GM23338 (cell line): ENCODE data around the gene MDN1. TPM values are rescaled to one million over a fixed set of nuclear protein-coding genes. Genes with fewer than 3 reads are reported as not detected.
A peak's percentile ranks its signal among the peaks of the same experiment; 100 is the strongest.

ENCODE experiments used
- ATAC-seq: fragments of 200-7000 bp; cut with Tn5 transposase; 3 replicates; pipeline ENCODE4 v1.9.1; 2020
- DNase-seq: peaks from one replicate; pipeline ENCODE4 v3.0.0-alpha.2; 2015; ENCODE audit warnings: low spot score
- H2AFZ ChIP-seq: fragments of 200-600 bp; sonication (generic); 2 replicates; pipeline ENCODE4 v1.8.0; 2016; ENCODE audit warnings: antibody characterized with exemption, mild to moderate bottlenecking, moderate library complexity
- H3F3A ChIP-seq: fragments of 200-600 bp; sonication (generic); replicated peaks from 2 replicates; pipeline ENCODE4 v1.8.0; 2017; ENCODE audit warnings: antibody characterized with exemption, mixed run types, low read depth
- H3K27ac ChIP-seq: fragments of 200-600 bp; sonication (generic); 2 replicates; pipeline ENCODE4 v1.6.1; 2016; ENCODE audit warnings: low read depth
- H3K27me3 ChIP-seq: fragments of 200-600 bp; sonication (generic); 2 replicates; pipeline ENCODE4 v1.8.0; 2016; ENCODE audit warnings: mild to moderate bottlenecking, mixed run types, moderate library complexity; ENCODE audit not compliant: insufficient read depth
- H3K36me3 ChIP-seq: fragments of 200-600 bp; sonication (generic); 2 replicates; pipeline ENCODE4 v1.8.0; 2016; ENCODE audit warnings: mild to moderate bottlenecking; ENCODE audit not compliant: insufficient read depth
- H3K4me1 ChIP-seq: fragments of 200-600 bp; sonication (generic); 2 replicates; pipeline ENCODE4 v1.8.0; 2016; ENCODE audit warnings: mild to moderate bottlenecking, moderate library complexity; ENCODE audit not compliant: insufficient read depth
- H3K4me2 ChIP-seq: fragments of 200-600 bp; sonication (generic); 2 replicates; pipeline ENCODE4 v1.7.1; 2017; ENCODE audit warnings: mixed run types
- H3K4me3 ChIP-seq: fragments of 200-600 bp; sonication (generic); 2 replicates; pipeline ENCODE4 v1.6.1; 2016; ENCODE audit warnings: mixed run types
- H3K79me2 ChIP-seq: fragments of 200-600 bp; sonication (generic); replicated peaks from 2 replicates; pipeline ENCODE4 v1.8.0; 2017; ENCODE audit warnings: mild to moderate bottlenecking; ENCODE audit not compliant: insufficient read depth
- H3K9me2 ChIP-seq: fragments of 200-600 bp; sonication (generic); 2 replicates; pipeline ENCODE4 v1.8.0; 2017; ENCODE audit not compliant: insufficient read depth
- H4K20me1 ChIP-seq: fragments of 200-600 bp; sonication (generic); replicated peaks from 2 replicates; pipeline ENCODE4 v1.8.0; 2017; ENCODE audit warnings: mild to moderate bottlenecking; ENCODE audit not compliant: insufficient read depth
- H3K27ac Mint-ChIP-seq: 2 replicates; pipeline ENCODE4 v1.8.0; 2020; ENCODE audit warnings: inconsistent platforms, mild to moderate bottlenecking, moderate library complexity, mixed read lengths
- H3K27me3 Mint-ChIP-seq: 3 replicates; pipeline ENCODE4 v1.8.0; 2022; ENCODE audit warnings: low read depth, mild to moderate bottlenecking, moderate library complexity, mixed read lengths, inconsistent platforms; ENCODE audit not compliant: insufficient read depth, poor library complexity
- H3K36me3 Mint-ChIP-seq: 3 replicates; pipeline ENCODE4 v1.8.0; 2021; ENCODE audit warnings: low read depth, mild to moderate bottlenecking, inconsistent platforms, moderate library complexity, mixed read lengths
- H3K4me1 Mint-ChIP-seq: 3 replicates; pipeline ENCODE4 v1.8.0; 2020; ENCODE audit warnings: mild to moderate bottlenecking, inconsistent platforms, mixed read lengths
- H3K4me3 Mint-ChIP-seq: 3 replicates; pipeline ENCODE4 v1.8.0; 2021; ENCODE audit warnings: moderate library complexity, mild to moderate bottlenecking, inconsistent platforms, mixed read lengths
- H3K9me3 Mint-ChIP-seq: 3 replicates; pipeline ENCODE4 v1.8.0; 2020; ENCODE audit warnings: moderate library complexity, mild to moderate bottlenecking, inconsistent platforms, mixed read lengths
- CREB1 ChIP-seq: fragments of 250-450 bp; sonication (Bioruptor Pico); IDR thresholded peaks from 2 replicates; pipeline ENCODE4 v1.5.0; 2020; ENCODE audit warnings: low read depth, mild to moderate bottlenecking, moderate library complexity
- CTCF ChIP-seq, 2 experiments: fragments of 200-600 bp in 1 of 2; sonication (generic) in 1 of 2; conservative IDR thresholded peaks; 2 replicates each; pipeline versions ENCODE4 v1.5.1 to v1.6.1; 2016 to 2017; ENCODE audit warnings: antibody characterized with exemption in 2 of 2, low read depth in 2 of 2, mild to moderate bottlenecking in 2 of 2, moderate library complexity in 1 of 2
- EZH2 ChIP-seq: fragments of 200-600 bp; sonication (generic); IDR thresholded peaks from one replicate; pipeline ENCODE4 v1.8.0; 2017; ENCODE audit warnings: antibody characterized with exemption, mild to moderate bottlenecking, low read depth; ENCODE audit not compliant: unreplicated experiment
- EZH2phosphoT487 ChIP-seq: fragments of 200-600 bp; sonication (generic); IDR thresholded peaks from one replicate; pipeline ENCODE4 v1.8.1; 2018; ENCODE audit warnings: antibody characterized with exemption; ENCODE audit not compliant: unreplicated experiment
- JUNB ChIP-seq: IDR thresholded peaks from one replicate; pipeline ENCODE4 v1.6.1; 2016; ENCODE audit warnings: antibody characterized with exemption; ENCODE audit not compliant: unreplicated experiment
- NANOG ChIP-seq: IDR thresholded peaks from 2 replicates; pipeline ENCODE4 v1.6.1; 2016; ENCODE audit warnings: antibody characterized with exemption, borderline replicate concordance
- POLR2AphosphoS5 ChIP-seq: IDR thresholded peaks from 2 replicates; pipeline ENCODE4 v1.6.1; 2016; ENCODE audit warnings: antibody characterized with exemption, low read depth
- STAT1 ChIP-seq: IDR thresholded peaks from one replicate; pipeline ENCODE4 v1.6.1; 2016; ENCODE audit warnings: antibody characterized with exemption; ENCODE audit not compliant: unreplicated experiment
- ZNF114 ChIP-seq: fragments of 250-450 bp; sonication (Bioruptor Pico); IDR thresholded peaks from 2 replicates; pipeline ENCODE4 v1.5.0; 2020; ENCODE audit warnings: mild to moderate bottlenecking, moderate library complexity
- ZNF331 ChIP-seq: fragments of 250-450 bp; sonication (Bioruptor Pico); IDR thresholded peaks from 2 replicates; pipeline ENCODE4 v1.5.0; 2020; ENCODE audit warnings: low read depth, mild to moderate bottlenecking, moderate library complexity
- ZNF462 ChIP-seq: fragments of 250-450 bp; sonication (Bioruptor Pico); IDR thresholded peaks from 2 replicates; pipeline ENCODE4 v1.5.0; 2020; ENCODE audit warnings: mild to moderate bottlenecking, moderate library complexity
- polyA plus RNA-seq: library from polyadenylated mRNA; unstranded; fragments of >200 nt; fragmentation: Nextera tagmentation; extraction: Ambion mirVana; gene quantifications from 2 replicates; pipeline ENCODE4 v1.2.1, GENCODE V29; 2016
- total RNA-seq: library from RNA; depleted of rRNA; stranded (reverse); fragments of >200 nt; shearing (Covaris generic); gene quantifications from 2 replicates; pipeline ENCODE4 v1.2.3, GENCODE V29; 2014
- TF ChIP-seq, protein P1 (sequence below): IDR thresholded peaks from 2 replicates; pipeline ENCODE4 v1.6.1; 2016; ENCODE audit warnings: antibody characterized with exemption
- TF ChIP-seq, protein P2 (sequence below): IDR thresholded peaks from one replicate; pipeline ENCODE4 v1.6.1; 2018; ENCODE audit warnings: antibody characterized with exemption; ENCODE audit not compliant: unreplicated experiment

The MDN1 gene
- total and polyA plus RNA-seq, 2 experiments from 2014 or later = 165 to 217 TPM

GRCh38 chr6:89749918-89750317 is 69.7 kb downstream of the MDN1 start:
- Histone ChIP-seq H3K9me2 (no peaks in the 10 kb centered on the region), H3K27ac (peak overlapping the region; percentile 70), H2AFZ (no peak overlapping the region), H3K4me3 (no peak overlapping the region), H3K27me3 (no peaks in the 10 kb centered on the region), H4K20me1 (peaks cover 16% of the 10 kb centered on the region), H3K4me2 (no peak overlapping the region), H3K36me3 (peaks cover 79% of the 10 kb centered on the region), H3K4me1 (no peaks in the 10 kb centered on the region), H3K79me2 (peaks cover 2% of the 10 kb centered on the region; the same call in 1 of the 2 replicates), H3F3A (peaks cover 11% of the 10 kb centered on the region; the same call in 1 of the 2 replicates)
- Mint-ChIP-seq H3K4me3 (no peak overlapping the region), H3K4me1 (no peaks in the 10 kb centered on the region; the same call in 2 of the 3 replicates), H3K27ac (peak overlapping the region; percentile 1; the same call in 1 of the 2 replicates), H3K27me3 (no peaks in the 10 kb centered on the region), H3K9me3 (no peaks in the 10 kb centered on the region), H3K36me3 (peaks cover 91% of the 10 kb centered on the region)
- DNase-seq = no peak
- TF ChIP-seq ZNF462 (no peak), JUNB (no peak), ZNF114 (no peak), ZNF331 (CRISPR knock-in tag) (no peak), CTCF (conservative IDR thresholded peaks at IDR 0.05; ENCODE audit: low read depth in 2 of 2) (no peak), EZH2 (no peak), NANOG (no peak), EZH2phosphoT487 (no peak), POLR2AphosphoS5 (no peak), CREB1 (no peak), STAT1 (no peak)
- TF ChIP-seq, protein P1, sequence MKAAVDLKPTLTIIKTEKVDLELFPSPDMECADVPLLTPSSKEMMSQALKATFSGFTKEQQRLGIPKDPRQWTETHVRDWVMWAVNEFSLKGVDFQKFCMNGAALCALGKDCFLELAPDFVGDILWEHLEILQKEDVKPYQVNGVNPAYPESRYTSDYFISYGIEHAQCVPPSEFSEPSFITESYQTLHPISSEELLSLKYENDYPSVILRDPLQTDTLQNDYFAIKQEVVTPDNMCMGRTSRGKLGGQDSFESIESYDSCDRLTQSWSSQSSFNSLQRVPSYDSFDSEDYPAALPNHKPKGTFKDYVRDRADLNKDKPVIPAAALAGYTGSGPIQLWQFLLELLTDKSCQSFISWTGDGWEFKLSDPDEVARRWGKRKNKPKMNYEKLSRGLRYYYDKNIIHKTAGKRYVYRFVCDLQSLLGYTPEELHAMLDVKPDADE = no peak
- TF ChIP-seq, protein P2, sequence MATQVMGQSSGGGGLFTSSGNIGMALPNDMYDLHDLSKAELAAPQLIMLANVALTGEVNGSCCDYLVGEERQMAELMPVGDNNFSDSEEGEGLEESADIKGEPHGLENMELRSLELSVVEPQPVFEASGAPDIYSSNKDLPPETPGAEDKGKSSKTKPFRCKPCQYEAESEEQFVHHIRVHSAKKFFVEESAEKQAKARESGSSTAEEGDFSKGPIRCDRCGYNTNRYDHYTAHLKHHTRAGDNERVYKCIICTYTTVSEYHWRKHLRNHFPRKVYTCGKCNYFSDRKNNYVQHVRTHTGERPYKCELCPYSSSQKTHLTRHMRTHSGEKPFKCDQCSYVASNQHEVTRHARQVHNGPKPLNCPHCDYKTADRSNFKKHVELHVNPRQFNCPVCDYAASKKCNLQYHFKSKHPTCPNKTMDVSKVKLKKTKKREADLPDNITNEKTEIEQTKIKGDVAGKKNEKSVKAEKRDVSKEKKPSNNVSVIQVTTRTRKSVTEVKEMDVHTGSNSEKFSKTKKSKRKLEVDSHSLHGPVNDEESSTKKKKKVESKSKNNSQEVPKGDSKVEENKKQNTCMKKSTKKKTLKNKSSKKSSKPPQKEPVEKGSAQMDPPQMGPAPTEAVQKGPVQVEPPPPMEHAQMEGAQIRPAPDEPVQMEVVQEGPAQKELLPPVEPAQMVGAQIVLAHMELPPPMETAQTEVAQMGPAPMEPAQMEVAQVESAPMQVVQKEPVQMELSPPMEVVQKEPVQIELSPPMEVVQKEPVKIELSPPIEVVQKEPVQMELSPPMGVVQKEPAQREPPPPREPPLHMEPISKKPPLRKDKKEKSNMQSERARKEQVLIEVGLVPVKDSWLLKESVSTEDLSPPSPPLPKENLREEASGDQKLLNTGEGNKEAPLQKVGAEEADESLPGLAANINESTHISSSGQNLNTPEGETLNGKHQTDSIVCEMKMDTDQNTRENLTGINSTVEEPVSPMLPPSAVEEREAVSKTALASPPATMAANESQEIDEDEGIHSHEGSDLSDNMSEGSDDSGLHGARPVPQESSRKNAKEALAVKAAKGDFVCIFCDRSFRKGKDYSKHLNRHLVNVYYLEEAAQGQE = no peak
- no peak for ATAC-seq
